Stimulated activated CD4-positive, alpha-beta T cell treated with anti-CD3 and anti-CD28 coated beads, TNF-alpha, amount 100 ng/mL, for 48 hours (primary cell): ENCODE results near the gene CSRNP2.
A peak's percentile ranks its signal among the peaks of the same experiment; 100 is the strongest.
"Not testable (repeated sequence)": the region's sequence is repeated elsewhere in the genome, so short reads cannot be mapped to it uniquely, and the experiment has no call there.

ENCODE experiments used
- DNase-seq, 3 donors: peaks; one replicate each; pipeline ENCODE4 v3.0.0-alpha.2; 2020; ENCODE audit warnings: low read depth in 3 of 3

CSRNP2 gene

GRCh38 chr12:51028126-51028812 is 55.1 kb downstream of the CSRNP2 start:
- DNase-seq = no peak

- DNase-seq = no peak
Measured at GRCh38 chr12:51027342-51027835, 56.0 kb downstream of the CSRNP2 start.

GRCh38 chr12:51025836-51026638 is 57.4 kb downstream of the CSRNP2 start, which contains the start of gene SLC11A2:
Gene SLC11A2, minus strand, starts transcription at chr12:51026384. Its CDS starts 15,656 bp downstream, at chr12:51010728.
- peak; percentile 91 to 93 (median 93) for DNase-seq

GRCh38 chr12:51025338-51025835 is 58.0 kb downstream of the CSRNP2 start:
- no peak for DNase-seq

GRCh38 chr12:51023625-51024382 is 59.6 kb downstream of the CSRNP2 start:
- no peak for DNase-seq

- DNase-seq = no peak
Measured at GRCh38 chr12:51021694-51022093, 61.7 kb downstream of the CSRNP2 start.

- no peak for DNase-seq
Measured at GRCh38 chr12:51020448-51021182, 62.8 kb downstream of the CSRNP2 start.

- no peak for DNase-seq
Measured at GRCh38 chr12:51019927-51020326, 63.5 kb downstream of the CSRNP2 start.

GRCh38 chr12:51018956-51019355 is 64.4 kb downstream of the CSRNP2 start:
- no peak for DNase-seq

GRCh38 chr12:51017452-51017851 is 65.9 kb downstream of the CSRNP2 start:
- no peak for DNase-seq

- not testable (repeated sequence) for DNase-seq
Measured at GRCh38 chr12:51014467-51014866, 68.9 kb downstream of the CSRNP2 start.

- DNase-seq = no peak
Measured at GRCh38 chr12:51013441-51013840, 70.0 kb downstream of the CSRNP2 start.

GRCh38 chr12:51012570-51013236 is 70.7 kb downstream of the CSRNP2 start:
- DNase-seq = no peak

GRCh38 chr12:51011955-51012354 is 71.4 kb downstream of the CSRNP2 start:
- no peak for DNase-seq
